T-helper 1 cell treated with Interleukin-12 subunit alpha and Interleukin-12 subunit beta and Interleukin-4 antibody, amounts not matched to agents 30 μg/mL and 1 μg/mL, for 36 hours (primary cell): ENCODE data around the gene IDUA.

Experiments
- H3K27ac Mint-ChIP-seq: one replicate; pipeline ENCODE4 v1.8.0; 2021; ENCODE audit warnings: mild to moderate bottlenecking, mixed read lengths
- H3K27me3 Mint-ChIP-seq: one replicate; pipeline ENCODE4 v1.8.0; 2021; ENCODE audit warnings: low read depth, mixed read lengths
- H3K36me3 Mint-ChIP-seq: one replicate; pipeline ENCODE4 v1.8.0; 2021; ENCODE audit warnings: low read depth, mixed read lengths
- H3K4me1 Mint-ChIP-seq: one replicate; pipeline ENCODE4 v1.8.0; 2021; ENCODE audit warnings: low read depth, mixed read lengths
- H3K4me3 Mint-ChIP-seq: one replicate; pipeline ENCODE4 v1.8.0; 2021; ENCODE audit warnings: mild to moderate bottlenecking, moderate library complexity, mixed read lengths
- H3K9me3 Mint-ChIP-seq: one replicate; pipeline ENCODE4 v1.8.0; 2021; ENCODE audit warnings: mixed read lengths

Gene IDUA

DNA sequence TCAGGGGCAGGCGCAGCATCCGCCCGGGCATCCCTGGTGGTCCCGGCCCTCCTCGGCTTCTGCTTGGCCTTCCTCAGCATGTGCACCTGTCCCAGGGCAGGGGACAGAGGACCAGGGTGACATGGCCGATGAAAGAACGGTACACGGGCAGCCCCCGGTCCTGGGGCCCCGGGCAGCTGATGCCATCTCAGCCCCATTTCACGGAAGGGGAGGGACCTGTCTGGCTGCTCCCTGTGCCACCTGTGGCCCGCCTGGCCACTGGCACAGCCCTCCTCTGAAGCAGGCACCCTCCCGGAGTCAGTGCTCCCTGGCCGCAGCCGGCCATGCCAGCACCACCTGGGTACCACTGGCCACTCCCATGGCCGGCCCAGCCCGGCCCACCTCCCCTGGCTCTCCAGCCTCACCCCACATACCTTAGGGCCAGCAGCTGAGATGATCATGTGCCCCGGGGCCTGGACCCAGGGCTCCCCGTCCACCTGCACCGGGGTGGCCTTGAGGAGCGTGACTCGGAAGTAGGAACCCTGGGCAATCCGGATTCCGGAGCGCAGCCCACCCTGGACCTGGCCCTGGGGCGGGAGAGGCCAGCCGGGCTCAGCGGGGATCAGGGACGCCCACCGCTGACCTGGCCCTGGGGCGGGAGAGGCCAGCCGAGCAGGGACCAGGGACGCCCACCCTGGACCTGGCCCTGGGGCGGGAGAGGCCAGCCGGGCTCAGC, 26.1 kb upstream of the IDUA start:
- Mint-ChIP-seq H3K36me3 (no peaks in the 10 kb centered on the region), H3K4me1 (no peaks in the 10 kb centered on the region), H3K4me3 (no peak overlapping the region), H3K27me3 (no peaks in the 10 kb centered on the region), H3K27ac (no peak overlapping the region), H3K9me3 (no peaks in the 10 kb centered on the region)

DNA sequence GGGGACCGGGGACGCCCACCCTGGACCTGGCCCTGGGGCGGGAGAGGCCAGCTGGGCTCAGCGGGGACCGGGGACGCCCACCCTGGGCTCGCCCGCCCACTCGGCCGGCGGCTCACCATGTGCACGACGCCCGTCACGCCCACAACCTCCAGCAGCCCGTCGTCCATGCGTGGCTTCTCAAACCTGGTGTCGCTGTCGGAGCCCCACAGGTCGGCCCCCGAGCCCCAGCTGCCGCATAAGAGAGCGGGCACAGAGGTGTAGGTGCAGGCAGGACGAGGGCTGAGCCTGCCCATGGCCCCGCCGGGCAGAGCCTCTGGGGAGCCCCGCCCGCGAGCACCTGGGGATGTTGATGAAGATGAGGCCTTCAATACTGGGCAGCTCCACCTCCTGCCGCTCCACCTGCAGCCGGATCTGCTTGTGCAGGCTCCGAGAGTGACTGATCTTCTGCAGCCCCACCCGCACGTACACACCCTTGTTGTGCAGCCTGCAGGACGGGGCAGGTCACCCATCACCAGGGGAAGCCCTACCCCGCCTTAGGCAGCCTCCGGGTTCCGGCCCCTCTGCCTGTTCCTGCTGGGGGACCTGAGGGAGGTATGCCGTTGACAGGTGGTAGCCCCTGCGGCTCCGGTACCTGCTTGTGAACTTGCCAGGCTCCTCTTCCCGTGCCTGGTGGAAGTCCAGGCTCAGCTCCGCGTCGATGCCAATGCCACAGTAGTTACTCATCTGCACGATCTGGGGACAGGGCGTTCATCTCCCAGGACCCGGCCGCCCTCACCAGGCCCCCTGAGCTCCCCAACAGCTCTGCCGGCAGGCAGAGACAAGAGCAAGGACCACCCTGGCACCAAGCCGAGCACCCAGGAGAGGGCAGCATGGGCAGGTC, 25.3 kb upstream of the IDUA start:
- H3K27me3 Mint-ChIP-seq = no peaks in the 10 kb centered on the region
- H3K4me3 Mint-ChIP-seq = no peak overlapping the region
- no peak overlapping the region for H3K27ac Mint-ChIP-seq
- H3K4me1 Mint-ChIP-seq = no peaks in the 10 kb centered on the region
- no peaks in the 10 kb centered on the region for H3K36me3 Mint-ChIP-seq
- no peaks in the 10 kb centered on the region for H3K9me3 Mint-ChIP-seq

DNA sequence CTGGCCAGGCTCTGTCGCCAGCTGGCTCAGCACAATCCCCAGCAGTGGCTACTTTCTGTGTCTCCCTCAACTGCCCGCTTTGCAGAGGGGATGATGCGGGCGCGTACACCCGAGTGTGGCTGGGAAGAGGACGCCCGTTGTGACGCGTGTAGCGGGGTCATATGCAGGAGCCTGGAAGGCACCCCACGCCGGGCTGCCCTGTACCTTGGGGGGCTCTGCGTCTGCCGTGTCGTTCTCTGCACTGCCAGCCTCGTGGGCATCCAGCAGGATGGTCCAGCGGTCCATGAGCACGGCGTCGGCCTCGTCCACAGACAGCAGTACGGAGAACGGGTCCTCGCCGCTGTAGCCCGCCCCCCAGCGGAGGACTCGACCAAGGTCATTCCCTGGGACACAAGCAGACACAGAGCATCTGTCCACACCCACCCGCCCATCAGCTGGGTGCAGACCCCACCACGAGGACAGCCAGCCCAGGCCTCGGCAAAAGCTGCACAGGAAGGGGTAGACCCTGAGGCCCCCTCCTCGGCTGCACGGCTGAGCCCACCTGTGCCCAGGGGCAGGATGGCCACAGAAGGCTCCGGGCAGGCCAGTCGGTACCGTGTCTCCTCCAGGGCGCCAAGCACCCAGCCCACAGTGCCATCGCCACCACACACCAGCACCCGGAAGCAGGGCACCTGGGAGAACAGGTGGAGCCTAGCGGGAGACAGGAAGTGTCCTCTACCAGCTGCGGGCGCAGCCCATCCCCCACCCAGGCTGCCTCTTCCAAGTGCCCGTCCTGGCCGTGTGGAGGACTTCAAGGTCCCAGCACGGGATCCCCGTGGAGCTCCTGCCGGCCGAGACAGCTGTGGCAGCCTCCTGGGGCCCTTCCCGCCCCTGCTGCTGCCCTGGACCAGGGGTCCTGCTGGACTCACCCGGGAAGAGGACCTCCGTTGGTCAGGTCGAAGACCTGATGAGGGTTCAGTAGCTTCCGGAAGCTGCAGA, 24.3 kb upstream of the IDUA start:
- no peak overlapping the region for H3K4me3 Mint-ChIP-seq
- no peak overlapping the region for H3K27ac Mint-ChIP-seq
- H3K27me3 Mint-ChIP-seq = no peaks in the 10 kb centered on the region
- no peaks in the 10 kb centered on the region for H3K9me3 Mint-ChIP-seq
- no peaks in the 10 kb centered on the region for H3K4me1 Mint-ChIP-seq
- H3K36me3 Mint-ChIP-seq = no peaks in the 10 kb centered on the region

DNA sequence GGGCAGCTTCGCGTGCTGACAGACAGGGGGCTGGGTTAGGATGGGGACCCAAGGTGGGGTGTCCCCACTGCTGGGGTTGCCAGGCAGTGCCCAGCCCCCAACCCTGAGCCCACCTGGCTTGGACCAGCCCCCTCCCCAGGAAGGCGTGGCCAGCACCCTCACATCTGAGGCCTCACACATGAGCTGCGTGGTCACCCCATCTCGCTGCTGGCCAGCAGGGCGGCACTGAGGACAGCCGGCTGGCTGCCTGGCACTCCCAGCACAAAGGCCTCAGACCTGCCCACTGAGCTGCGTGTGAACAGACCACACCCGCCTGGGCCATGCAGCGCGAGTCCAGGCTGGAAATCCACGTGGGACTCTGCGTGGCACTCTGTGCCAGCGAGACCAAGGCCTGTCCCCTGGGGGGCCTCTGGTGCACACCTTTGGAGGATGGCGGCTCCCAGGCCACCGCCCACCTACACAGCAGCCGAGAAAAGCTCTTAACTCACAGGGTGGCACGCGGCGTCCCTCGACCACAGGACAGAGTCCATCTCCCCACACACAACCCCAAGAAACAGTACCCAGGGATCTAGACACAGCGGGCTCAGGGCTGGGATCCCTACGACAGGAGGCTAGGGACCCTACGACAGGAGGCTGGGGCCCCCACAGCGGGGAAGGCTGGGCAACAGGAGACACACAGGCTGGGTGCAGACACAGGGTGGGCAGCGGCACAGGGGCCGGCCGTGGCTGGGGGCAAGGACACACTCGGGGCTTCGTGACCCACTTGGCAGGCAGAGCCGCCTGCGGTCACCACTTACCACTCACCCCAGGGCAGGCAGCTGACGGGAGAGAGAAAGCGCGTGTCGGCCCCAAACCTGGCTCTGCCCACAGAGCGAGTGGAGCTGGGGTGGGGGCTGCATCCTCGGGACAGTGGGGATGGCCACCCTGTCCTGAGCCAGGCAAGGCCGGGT, 23.3 kb upstream of the IDUA start:
- Mint-ChIP-seq H3K27me3 (no peaks in the 10 kb centered on the region), H3K4me1 (no peaks in the 10 kb centered on the region), H3K27ac (no peak overlapping the region), H3K9me3 (no peaks in the 10 kb centered on the region), H3K36me3 (no peaks in the 10 kb centered on the region), H3K4me3 (no peak overlapping the region)

DNA sequence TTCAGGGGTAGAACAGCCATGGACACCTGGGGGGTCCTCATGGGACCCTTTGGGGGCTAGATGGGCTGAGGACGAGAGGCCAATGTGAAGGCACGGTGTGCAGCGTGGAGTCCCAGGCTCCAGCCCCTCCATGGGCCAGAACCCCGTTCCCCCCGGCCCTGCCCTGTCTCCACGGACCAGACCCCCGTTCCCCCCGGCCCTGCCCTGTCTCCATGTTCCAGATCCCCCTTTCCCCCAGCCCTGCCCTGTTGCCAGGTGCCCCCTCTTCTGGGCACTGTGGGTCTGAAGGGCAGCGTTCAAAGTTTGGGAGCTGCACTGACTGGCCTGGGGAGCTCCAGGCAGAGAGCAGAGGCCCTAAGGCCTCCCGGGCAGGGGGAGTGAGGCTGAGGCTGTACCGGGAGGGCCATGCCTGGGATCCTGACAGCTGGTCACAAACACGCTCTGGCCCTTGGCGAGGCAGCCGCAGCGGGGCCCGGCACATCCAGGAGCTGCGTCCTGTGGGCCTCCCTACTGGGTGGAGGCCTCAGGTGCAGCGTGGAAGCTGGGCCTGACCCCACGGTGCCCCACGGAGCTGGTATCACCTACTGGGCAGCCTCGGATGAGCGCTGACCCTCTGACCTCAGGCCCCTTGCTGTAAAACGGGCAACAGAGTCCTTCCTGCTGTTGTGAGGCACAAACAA, 22.4 kb upstream of the IDUA start:
- H3K27me3 Mint-ChIP-seq = no peaks in the 10 kb centered on the region
- no peaks in the 10 kb centered on the region for H3K9me3 Mint-ChIP-seq
- no peak overlapping the region for H3K4me3 Mint-ChIP-seq
- no peak overlapping the region for H3K27ac Mint-ChIP-seq
- no peaks in the 10 kb centered on the region for H3K4me1 Mint-ChIP-seq
- no peaks in the 10 kb centered on the region for H3K36me3 Mint-ChIP-seq

DNA sequence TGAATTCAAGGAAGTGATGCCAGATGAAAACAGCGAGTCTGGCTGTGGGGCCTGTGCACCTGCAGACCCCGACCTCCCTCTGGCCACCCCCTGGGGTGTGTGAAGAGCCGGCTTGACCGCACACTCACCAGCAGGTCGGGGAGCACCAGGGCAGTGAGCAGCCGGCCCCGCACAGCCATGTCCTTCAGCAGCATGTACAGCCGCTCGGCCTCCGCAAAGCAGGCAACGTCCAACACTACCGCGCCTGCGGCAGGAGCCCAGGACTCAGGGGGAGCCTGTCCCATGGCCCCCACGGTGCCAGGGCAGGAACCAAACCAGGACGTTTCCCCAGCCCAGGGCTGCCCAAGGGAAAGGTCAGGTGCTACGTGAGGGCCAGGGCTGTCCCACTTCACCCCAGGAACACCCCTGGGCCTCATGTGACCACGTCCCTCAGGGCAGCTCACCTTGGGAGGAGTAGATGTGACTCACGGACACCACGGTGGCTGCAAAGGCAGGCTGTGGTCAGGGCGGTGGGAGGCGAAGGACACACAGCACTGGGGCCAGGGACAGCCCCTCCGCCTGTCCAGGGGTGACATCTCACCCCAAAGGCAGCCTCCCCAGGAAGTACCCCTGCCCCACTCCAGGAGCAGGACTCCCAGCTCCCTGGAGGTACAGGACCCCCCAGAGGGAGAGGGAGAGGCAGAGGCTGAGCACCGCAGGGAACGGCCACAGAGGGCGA, 21.6 kb upstream of the IDUA start:
- no peaks in the 10 kb centered on the region for H3K27me3 Mint-ChIP-seq
- H3K4me1 Mint-ChIP-seq = no peaks in the 10 kb centered on the region
- no peaks in the 10 kb centered on the region for H3K9me3 Mint-ChIP-seq
- no peak overlapping the region for H3K27ac Mint-ChIP-seq
- no peak overlapping the region for H3K4me3 Mint-ChIP-seq
- no peaks in the 10 kb centered on the region for H3K36me3 Mint-ChIP-seq

DNA sequence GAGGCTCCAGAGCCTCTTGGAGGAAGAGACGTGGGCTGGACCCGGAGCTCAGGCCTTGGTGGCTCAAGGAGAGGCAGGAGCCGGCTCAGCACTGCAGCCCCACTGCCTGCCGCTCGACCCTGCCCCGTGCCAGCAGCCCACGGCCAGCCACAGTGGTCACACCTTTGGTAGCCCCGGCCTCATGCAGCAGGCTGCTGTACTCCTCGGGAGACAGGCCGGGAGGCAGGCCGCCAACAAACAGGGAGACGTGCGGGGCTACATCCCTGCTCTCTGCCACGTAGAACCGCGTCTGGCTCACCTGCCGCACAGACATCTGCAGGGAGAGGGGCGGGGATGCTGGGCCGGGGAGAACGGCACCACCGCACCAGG, 21.1 kb upstream of the IDUA start:
- Mint-ChIP-seq H3K4me1 (peaks cover 4% of the 10 kb centered on the region), H3K27me3 (no peaks in the 10 kb centered on the region), H3K36me3 (no peaks in the 10 kb centered on the region), H3K4me3 (no peak overlapping the region), H3K27ac (no peak overlapping the region), H3K9me3 (no peaks in the 10 kb centered on the region)

DNA sequence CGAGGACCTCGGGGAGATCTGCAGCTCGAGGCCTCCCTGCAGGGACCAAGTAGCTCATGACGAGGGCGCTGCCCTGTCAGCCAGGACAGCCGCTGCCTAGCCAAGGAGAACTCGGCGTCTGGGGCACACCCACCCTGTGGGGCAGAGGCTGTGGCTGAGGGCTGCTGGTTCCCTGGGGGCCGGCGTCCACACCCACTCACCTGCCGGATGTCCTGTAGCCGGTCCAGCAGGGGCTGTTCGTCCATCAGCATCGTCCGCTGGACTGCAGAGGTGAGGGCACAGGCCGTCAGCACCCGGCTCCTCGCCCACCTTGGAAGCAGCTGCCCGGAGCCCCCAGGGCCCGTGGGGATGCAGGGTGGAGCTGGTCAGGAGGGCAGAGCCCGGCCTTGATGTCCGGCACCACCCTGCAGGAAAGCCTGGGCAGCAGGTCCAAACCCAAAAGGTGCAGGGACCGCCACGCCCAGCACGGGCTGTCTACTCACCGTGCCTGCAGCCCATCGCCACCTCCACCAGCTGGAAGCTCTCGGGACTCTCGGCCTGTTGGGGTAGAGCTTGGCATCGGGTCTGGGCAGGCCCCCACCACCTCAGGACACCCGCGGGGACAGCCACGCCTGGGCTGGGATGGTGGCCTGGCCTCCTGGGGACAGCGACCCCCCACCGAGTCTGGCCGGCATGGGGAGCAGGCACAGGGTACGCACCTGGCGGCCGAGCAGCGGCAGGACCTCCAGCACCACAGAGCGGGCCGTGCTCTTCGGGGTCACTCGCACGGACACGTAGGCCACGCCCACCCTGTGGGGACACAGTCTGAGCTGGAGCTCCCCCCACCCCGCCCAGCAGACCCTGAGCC, 20.4 kb upstream of the IDUA start:
- Mint-ChIP-seq H3K27me3 (no peaks in the 10 kb centered on the region), H3K4me3 (no peak overlapping the region), H3K27ac (no peak overlapping the region), H3K9me3 (no peaks in the 10 kb centered on the region), H3K4me1 (peaks cover 5% of the 10 kb centered on the region), H3K36me3 (no peaks in the 10 kb centered on the region)

DNA sequence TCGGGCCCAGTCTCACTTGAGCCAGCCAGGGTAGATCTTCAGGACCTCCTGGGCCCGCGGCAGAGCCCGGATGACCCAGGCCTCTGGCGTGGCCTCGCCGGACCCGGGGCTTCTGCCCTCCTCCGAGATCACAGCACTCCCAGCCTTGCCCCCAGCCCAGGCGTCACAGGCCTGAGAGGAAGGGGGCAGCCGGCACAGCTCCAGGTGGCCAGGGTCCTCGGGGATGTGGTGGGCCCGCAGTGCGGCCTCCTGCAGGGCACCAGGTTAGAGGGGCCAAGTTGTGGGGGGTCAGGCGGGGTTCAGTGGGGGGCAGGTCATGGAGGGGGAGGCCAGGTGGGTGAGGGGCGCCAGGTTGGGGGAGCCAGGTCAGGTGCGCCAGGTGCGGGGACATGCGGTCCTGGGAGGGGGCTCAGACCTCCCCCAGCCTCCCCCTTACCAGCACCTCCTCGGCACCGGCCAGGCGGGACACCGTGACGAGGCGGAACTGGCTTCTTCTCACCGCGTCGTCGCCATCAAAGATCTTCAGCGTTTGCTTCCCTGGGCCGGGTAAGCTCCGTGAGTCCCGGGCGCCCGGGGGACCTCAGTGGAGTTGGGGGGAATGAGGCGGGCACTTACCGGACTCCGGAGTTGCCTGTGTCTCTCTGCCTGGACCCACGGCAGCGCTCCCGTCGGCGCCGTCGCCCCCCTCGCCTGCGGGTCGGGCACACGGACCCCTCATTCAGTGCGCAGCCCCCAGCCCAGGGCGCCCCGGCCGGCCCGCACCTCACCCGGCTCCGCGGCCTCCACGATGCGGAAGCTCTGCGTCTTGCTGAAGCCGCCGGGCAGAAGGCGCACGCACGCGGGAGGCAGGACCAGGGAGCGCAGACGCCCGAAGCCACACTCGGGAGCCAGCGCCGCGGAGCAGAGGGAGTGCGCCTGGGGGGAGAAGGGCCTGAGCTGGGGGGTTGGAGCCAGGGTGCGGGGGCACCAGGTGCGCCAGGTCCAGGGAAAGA, 19.4 kb upstream of the IDUA start:
- Mint-ChIP-seq H3K4me3 (no peak overlapping the region), H3K27ac (no peak overlapping the region), H3K36me3 (no peaks in the 10 kb centered on the region)

DNA sequence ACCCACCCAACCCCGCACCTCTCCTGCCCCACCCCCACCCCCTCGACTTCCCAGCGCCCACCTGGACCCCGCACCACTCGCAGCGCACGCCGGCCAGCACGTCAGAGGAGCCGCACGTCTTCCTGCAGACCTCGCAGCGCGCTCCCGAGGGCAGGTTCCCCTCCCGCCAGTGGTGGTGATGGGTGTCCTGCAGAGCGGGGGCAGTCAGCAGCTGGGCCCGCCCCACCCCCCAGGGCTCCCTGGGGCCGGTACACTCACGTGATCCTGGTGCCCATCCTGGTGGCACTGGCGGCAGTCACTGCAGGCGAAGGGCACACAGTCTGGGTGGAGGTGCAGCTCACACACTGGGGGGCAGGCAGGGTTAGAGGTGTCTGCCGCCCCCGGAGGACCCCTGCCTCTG, 18.6 kb upstream of the IDUA start:
- H3K4me3 Mint-ChIP-seq = no peak overlapping the region
- H3K4me1 Mint-ChIP-seq = peaks cover 5% of the 10 kb centered on the region
- no peaks in the 10 kb centered on the region for H3K36me3 Mint-ChIP-seq
- no peaks in the 10 kb centered on the region for H3K27me3 Mint-ChIP-seq
- H3K27ac Mint-ChIP-seq = no peak overlapping the region
- no peaks in the 10 kb centered on the region for H3K9me3 Mint-ChIP-seq

More for the DNA sequence above, 19.4 kb upstream of the IDUA start:
- H3K9me3 Mint-ChIP-seq = no peaks in the 10 kb centered on the region
- peaks cover 5% of the 10 kb centered on the region for H3K4me1 Mint-ChIP-seq
- no peaks in the 10 kb centered on the region for H3K27me3 Mint-ChIP-seq

DNA sequence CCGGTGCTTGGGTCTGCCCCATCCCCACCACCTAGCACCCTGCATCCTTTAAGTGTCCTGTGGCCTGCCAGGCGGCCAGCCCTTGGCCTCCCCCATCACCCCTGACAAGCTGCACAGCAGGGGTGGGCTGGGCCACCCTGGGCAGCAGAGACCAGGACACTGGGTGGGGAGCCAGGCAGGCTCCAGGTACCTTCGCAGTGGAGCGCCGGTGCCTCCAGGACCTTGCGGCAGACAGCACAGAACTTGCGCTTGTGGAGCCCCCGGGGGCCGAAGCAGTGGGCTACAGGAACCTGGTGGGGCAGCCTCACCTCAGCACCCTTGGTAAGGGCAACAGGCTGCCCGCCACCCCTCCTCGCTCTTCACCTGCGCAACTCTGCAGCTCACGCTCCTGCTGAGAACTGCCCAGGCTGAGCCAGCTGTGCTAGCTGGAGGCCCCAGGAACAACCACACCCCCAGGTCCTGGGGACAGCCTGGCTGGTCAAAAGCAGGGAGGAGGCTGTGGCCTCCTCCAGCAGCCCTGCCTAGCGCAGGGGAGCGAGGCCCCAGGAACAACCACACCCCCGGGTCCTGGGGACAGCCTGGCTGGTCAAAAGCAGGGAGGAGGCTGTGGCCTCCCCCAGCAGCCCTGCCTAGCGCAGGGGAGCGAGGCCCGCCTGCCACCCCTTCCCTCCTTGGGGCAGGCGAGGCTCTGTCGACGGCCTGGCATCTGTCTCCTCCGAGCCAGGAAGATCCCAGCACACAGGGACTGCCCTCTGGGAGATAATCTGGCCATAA, 18.0 kb upstream of the IDUA start:
- Mint-ChIP-seq H3K36me3 (no peaks in the 10 kb centered on the region), H3K27ac (no peak overlapping the region), H3K27me3 (no peaks in the 10 kb centered on the region)

More for the DNA sequence above, 18.0 kb upstream of the IDUA start:
- no peak overlapping the region for H3K4me3 Mint-ChIP-seq
- H3K9me3 Mint-ChIP-seq = no peaks in the 10 kb centered on the region
- H3K4me1 Mint-ChIP-seq = peaks cover 5% of the 10 kb centered on the region
